HG03442 (cell line): Measurements from ENCODE around the gene MNT.

Experiments
- ATAC-seq: cut with Tn5 transposase; IDR thresholded peaks from one replicate; pipeline ENCODE4 v1.9.1; 2021; ENCODE audit warnings: mild to moderate bottlenecking, moderate library complexity; ENCODE audit not compliant: unreplicated experiment

Gene MNT

GRCh38 chr17:2364763-2365116, 36.1 kb downstream of the MNT start:
- no peak for ATAC-seq

- ATAC-seq = no peak
These were observed 36.8 kb downstream of the MNT start for GRCh38 chr17:2363851-2364762.

GRCh38 chr17:2363318-2363717, 37.5 kb downstream of the MNT start:
- ATAC-seq = no peak

GRCh38 chr17:2362881-2363280, 38.0 kb downstream of the MNT start:
- ATAC-seq = no peak

- ATAC-seq = no peak
These were observed 38.4 kb downstream of the MNT start for GRCh38 chr17:2362416-2362815.

- ATAC-seq = no peak
These were observed 38.8 kb downstream of the MNT start for GRCh38 chr17:2362016-2362415.

- ATAC-seq = no peak
These were observed 39.7 kb downstream of the MNT start for GRCh38 chr17:2361010-2361760.

- no peak for ATAC-seq
These were observed 42.9 kb downstream of the MNT start for GRCh38 chr17:2357931-2358434.

- no peak for ATAC-seq
These were observed 43.6 kb downstream of the MNT start for GRCh38 chr17:2357237-2357636.

- no peak for ATAC-seq
These were observed 46.5 kb downstream of the MNT start for GRCh38 chr17:2354311-2354710.

- no peak for ATAC-seq
These were observed 49.6 kb downstream of the MNT start for GRCh38 chr17:2351269-2351668.

GRCh38 chr17:2347805-2348685, 52.8 kb downstream of the MNT start:
- no peak for ATAC-seq

GRCh38 chr17:2346475-2346874, 54.4 kb downstream of the MNT start:
- no peak for ATAC-seq

- ATAC-seq = no peak
These were observed 56.3 kb downstream of the MNT start for GRCh38 chr17:2344528-2344927.

- ATAC-seq = no peak
These were observed 57.4 kb downstream of the MNT start for GRCh38 chr17:2343421-2343820.

- ATAC-seq = no peak
These were observed 62.6 kb downstream of the MNT start for GRCh38 chr17:2338315-2338657.

GRCh38 chr17:2337544-2338314, 63.1 kb downstream of the MNT start:
- peak; percentile 20 for ATAC-seq

- ATAC-seq = peak; percentile 27
These were observed 63.9 kb downstream of the MNT start, which contains the start of gene SGSM2 for GRCh38 chr17:2336852-2337543. Gene SGSM2, plus strand, starts transcription at chr17:2337501. Its CDS starts 188 bp downstream, at chr17:2337689.

- ATAC-seq = peak; percentile 68
These were observed 64.5 kb downstream of the MNT start, which contains the start of gene TSR1 for GRCh38 chr17:2336215-2336851. Gene TSR1, minus strand, starts transcription at chr17:2336457. Its CDS starts 30 bp downstream, at chr17:2336427.
